SK-MEL-5 (cell line): Measurements from ENCODE around the gene OR2T4. TPM values are rescaled to one million over a fixed set of nuclear protein-coding genes. Genes with fewer than 3 reads are reported as not detected.

Experiments
- total RNA-seq: library from RNA; depleted of rRNA; stranded (reverse); fragments of >200 nt; shearing (Covaris generic); gene quantifications from 2 replicates; pipeline ENCODE4 v1.2.3, GENCODE V29; 2014; rRNA removed

OR2T4 gene
- total RNA-seq, 1 experiment from 2014 or later, result not detected

Other genes starting within 250 kb of the OR2T4 start
- not detected in 2 replicates for gene OR2M5, start 216.5 kb upstream of the OR2T4 start, total RNA-seq
- not detected in 2 replicates for gene OR2M2, start 186.8 kb upstream of the OR2T4 start, total RNA-seq
- gene OR2M3, start 164.4 kb upstream of the OR2T4 start, total RNA-seq, result not detected in 2 replicates
- not detected in 2 replicates for gene OR2M4, start 130.2 kb upstream of the OR2T4 start, total RNA-seq
- not detected in 2 replicates for gene OR2T33, start 83.7 kb upstream of the OR2T4 start, total RNA-seq
- not detected in 2 replicates for gene OR2T12, start 58.2 kb upstream of the OR2T4 start, total RNA-seq
- gene OR2M7, start 37.1 kb upstream of the OR2T4 start, total RNA-seq, result not detected in 2 replicates
- gene OR14C36, start 12.9 kb upstream of the OR2T4 start, total RNA-seq, result not detected in 2 replicates
- gene OR2T6, start 14.1 kb downstream of the OR2T4 start, total RNA-seq, result not detected in 2 replicates
- not detected in 2 replicates for gene OR2T1, start 41.4 kb downstream of the OR2T4 start, total RNA-seq
- not detected in 2 replicates for gene OR2T2, start 84.0 kb downstream of the OR2T4 start, total RNA-seq
- not detected in 2 replicates for gene OR2T3, start 111.7 kb downstream of the OR2T4 start, total RNA-seq
- gene OR2T5, start 126.9 kb downstream of the OR2T4 start, total RNA-seq, result not detected in 2 replicates
- gene OR2G6, start 146.4 kb downstream of the OR2T4 start, total RNA-seq, result not detected in 2 replicates
- not detected in 2 replicates for gene OR2T29, start 201.1 kb downstream of the OR2T4 start, total RNA-seq
- gene OR2T34, start 213.1 kb downstream of the OR2T4 start, total RNA-seq, result not detected in 2 replicates
- not detected in 2 replicates for gene OR2T10, start 236.0 kb downstream of the OR2T4 start, total RNA-seq